Bronchial epithelial cell (primary cell): ENCODE measurements around the gene AP5Z1. TPM values are rescaled to one million over a fixed set of nuclear protein-coding genes. Genes with fewer than 3 reads are reported as not detected.
A peak's percentile ranks its signal among the peaks of the same experiment; 100 is the strongest.

Experiments
- DNase-seq: peaks from one replicate; pipeline ENCODE4 v3.0.0-alpha.2; 2010; ENCODE audit warnings: low read depth
- FAIRE-seq: peaks from 2 replicates; lab custom pipeline; 2011; peaks lifted over from hg19 to GRCh38; lab: Jason Lieb, UNC
- H3K27me3 ChIP-seq: 2 replicates; pipeline ENCODE4 v1.5.1; 2011; ENCODE audit warnings: low read length; ENCODE audit not compliant: control insufficient read depth, insufficient read depth
- H3K36me3 ChIP-seq: 2 replicates; pipeline ENCODE4 v1.5.1; 2011; ENCODE audit warnings: low read length; ENCODE audit not compliant: control insufficient read depth, insufficient read depth
- H3K4me3 ChIP-seq: 2 replicates; pipeline ENCODE4 v1.5.1; 2011; ENCODE audit warnings: mild to moderate bottlenecking, low read depth, low read length, control low read depth
- CTCF ChIP-seq: IDR thresholded peaks from 2 replicates; pipeline ENCODE4 v1.5.1; 2011; ENCODE audit warnings: mild to moderate bottlenecking, moderate library complexity, low read length, control low read depth, inconsistent platforms; ENCODE audit not compliant: insufficient read depth, severe bottlenecking
- total RNA-seq: library from RNA; depleted of rRNA; stranded (reverse); fragments of >200 nt; gene quantifications from 2 replicates; pipeline ENCODE4 v1.2.1, GENCODE V29; 2014

AP5Z1 gene
- total RNA-seq, 1 donor from 2014 or later = 24.5 TPM

- no peaks in the 10 kb centered on the region for H3K27me3 ChIP-seq
Measured at GRCh38 chr7:4744391-4745264, 30.8 kb upstream of the AP5Z1 start.

GRCh38 chr7:4745265-4745919 lies 30.0 kb upstream of the AP5Z1 start:
- peak overlapping the region; percentile 6 for H3K4me3 ChIP-seq
- TF ChIP-seq CTCF = no peak
- DNase-seq (no peak), FAIRE-seq (no peak)
- H3K36me3 ChIP-seq = peaks cover 27% of the 10 kb centered on the region
- no peaks in the 10 kb centered on the region for H3K27me3 ChIP-seq

More at GRCh38 chr7:4744391-4745264, 30.8 kb upstream of the AP5Z1 start:
- FAIRE-seq (no peak), DNase-seq (peak; percentile 98)
- peak; percentile 1 for TF ChIP-seq CTCF
- Histone ChIP-seq H3K36me3 (peaks cover 25% of the 10 kb centered on the region), H3K4me3 (no peak overlapping the region)

GRCh38 chr7:4745971-4746919 lies 29.2 kb upstream of the AP5Z1 start:
- Histone ChIP-seq H3K27me3 (no peaks in the 10 kb centered on the region), H3K4me3 (peak overlapping the region; percentile 6), H3K36me3 (peaks cover 26% of the 10 kb centered on the region)
- no peak for TF ChIP-seq CTCF
- FAIRE-seq = no peak
- peak; percentile 82 for DNase-seq

- Histone ChIP-seq H3K36me3 (peaks cover 25% of the 10 kb centered on the region), H3K27me3 (no peaks in the 10 kb centered on the region), H3K4me3 (no peak overlapping the region)
- no peak for TF ChIP-seq CTCF
- FAIRE-seq (no peak), DNase-seq (no peak)
Measured at GRCh38 chr7:4747013-4747412, 28.4 kb upstream of the AP5Z1 start.

GRCh38 chr7:4747746-4748145 lies 27.7 kb upstream of the AP5Z1 start:
- FAIRE-seq = no peak
- Histone ChIP-seq H3K36me3 (peaks cover 19% of the 10 kb centered on the region), H3K4me3 (no peak overlapping the region), H3K27me3 (no peaks in the 10 kb centered on the region)
- TF ChIP-seq CTCF = no peak
- no peak for DNase-seq
